ENCODE results near the gene ITSN1.

DNA sequence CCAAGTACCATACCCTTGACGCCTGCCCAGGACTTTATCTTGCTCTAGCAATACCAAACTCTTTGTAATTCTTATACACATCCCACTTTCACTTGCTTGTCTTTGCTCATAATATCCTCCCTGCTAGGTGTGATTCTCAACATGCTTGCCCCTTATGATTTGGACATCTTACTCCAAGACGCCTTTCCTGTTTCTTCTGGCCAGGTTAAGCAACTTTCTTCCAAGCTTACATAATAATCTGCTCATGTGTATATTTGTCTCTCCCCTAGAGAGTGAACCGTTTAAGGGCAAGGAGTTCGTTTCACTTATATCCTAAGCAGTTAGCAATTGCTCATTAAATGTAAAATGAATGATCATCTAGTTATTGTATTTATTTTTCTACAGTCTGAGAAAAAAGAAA is 22.6 kb upstream of the ITSN1 start:
- TF ChIP-seq, protein P1, sequence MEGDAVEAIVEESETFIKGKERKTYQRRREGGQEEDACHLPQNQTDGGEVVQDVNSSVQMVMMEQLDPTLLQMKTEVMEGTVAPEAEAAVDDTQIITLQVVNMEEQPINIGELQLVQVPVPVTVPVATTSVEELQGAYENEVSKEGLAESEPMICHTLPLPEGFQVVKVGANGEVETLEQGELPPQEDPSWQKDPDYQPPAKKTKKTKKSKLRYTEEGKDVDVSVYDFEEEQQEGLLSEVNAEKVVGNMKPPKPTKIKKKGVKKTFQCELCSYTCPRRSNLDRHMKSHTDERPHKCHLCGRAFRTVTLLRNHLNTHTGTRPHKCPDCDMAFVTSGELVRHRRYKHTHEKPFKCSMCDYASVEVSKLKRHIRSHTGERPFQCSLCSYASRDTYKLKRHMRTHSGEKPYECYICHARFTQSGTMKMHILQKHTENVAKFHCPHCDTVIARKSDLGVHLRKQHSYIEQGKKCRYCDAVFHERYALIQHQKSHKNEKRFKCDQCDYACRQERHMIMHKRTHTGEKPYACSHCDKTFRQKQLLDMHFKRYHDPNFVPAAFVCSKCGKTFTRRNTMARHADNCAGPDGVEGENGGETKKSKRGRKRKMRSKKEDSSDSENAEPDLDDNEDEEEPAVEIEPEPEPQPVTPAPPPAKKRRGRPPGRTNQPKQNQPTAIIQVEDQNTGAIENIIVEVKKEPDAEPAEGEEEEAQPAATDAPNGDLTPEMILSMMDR (IDR thresholded peaks at IDR 0.05), result no peak
- TF ChIP-seq POLR2A (IDR thresholded peaks at IDR 0.05) (no peak), POLR2AphosphoS5 (IDR thresholded peaks at IDR 0.05) (no peak), EP300 (IDR thresholded peaks at IDR 0.05; ENCODE audit: low read depth) (no peak)
